ENCODE measurements around the gene MFAP4.

MFAP4 gene

GRCh38 chr17:19378416-19379360 lies 8.3 kb downstream of the MFAP4 start, which contains the start of gene MAPK7:
TSS of gene MAPK7 (plus strand) at chr17:19378498. CDS start at chr17:19378901, 403 bp downstream.
- DNase-seq (ENCODE audit: extremely low read depth, insufficient read length): no peak
- peak within 1 kb of the TSS; percentile 86 for H3K4me3 ChIP-seq (replicated peaks; ENCODE audit: low read depth, low read length)
- TF ChIP-seq CTCF (IDR thresholded peaks at IDR 0.05; ENCODE audit: insufficient read depth, low read length, poor library complexity, severe bottlenecking): no peak
- no peaks in the 10 kb centered on the region for H3K27me3 ChIP-seq (replicated peaks; ENCODE audit: control insufficient read depth, insufficient read depth, low read length)
- H3K36me3 ChIP-seq (ENCODE audit: control insufficient read depth, insufficient read depth, low read length): peaks cover 27% of the 10 kb centered on the region

GRCh38 chr17:19377602-19378415 lies 9.2 kb downstream of the MFAP4 start:
- DNase-seq (ENCODE audit: extremely low read depth, insufficient read length): peak; percentile 99
- no peak for TF ChIP-seq CTCF (IDR thresholded peaks at IDR 0.05; ENCODE audit: insufficient read depth, low read length, poor library complexity, severe bottlenecking)

GRCh38 chr17:19376811-19377210 lies 10.2 kb downstream of the MFAP4 start:
- Histone ChIP-seq H3K36me3 (ENCODE audit: control insufficient read depth, insufficient read depth, low read length) (peaks cover 12% of the 10 kb centered on the region), H3K27me3 (replicated peaks; ENCODE audit: control insufficient read depth, insufficient read depth, low read length) (no peaks in the 10 kb centered on the region), H3K4me3 (replicated peaks; ENCODE audit: low read depth, low read length) (peak overlapping the region; percentile 68)
- no peak for TF ChIP-seq CTCF (IDR thresholded peaks at IDR 0.05; ENCODE audit: insufficient read depth, low read length, poor library complexity, severe bottlenecking)
- no peak for DNase-seq (ENCODE audit: extremely low read depth, insufficient read length)

More at GRCh38 chr17:19377602-19378415, 9.2 kb downstream of the MFAP4 start:
- Histone ChIP-seq H3K36me3 (ENCODE audit: control insufficient read depth, insufficient read depth, low read length) (peaks cover 20% of the 10 kb centered on the region), H3K27me3 (replicated peaks; ENCODE audit: control insufficient read depth, insufficient read depth, low read length) (no peaks in the 10 kb centered on the region), H3K4me3 (replicated peaks; ENCODE audit: low read depth, low read length) (peak overlapping the region; percentile 86)

- TF ChIP-seq CTCF (IDR thresholded peaks at IDR 0.05; ENCODE audit: insufficient read depth, low read length, poor library complexity, severe bottlenecking): no peak
- H3K4me3 ChIP-seq (replicated peaks; ENCODE audit: low read depth, low read length): no peak overlapping the region
- peaks cover 5% of the 10 kb centered on the region for H3K36me3 ChIP-seq (ENCODE audit: control insufficient read depth, insufficient read depth, low read length)
- DNase-seq (ENCODE audit: extremely low read depth, insufficient read length): no peak
- no peaks in the 10 kb centered on the region for H3K27me3 ChIP-seq (replicated peaks; ENCODE audit: control insufficient read depth, insufficient read depth, low read length)
Observed at GRCh38 chr17:19375732-19376131, 11.3 kb downstream of the MFAP4 start.

GRCh38 chr17:19374136-19374535 lies 12.9 kb downstream of the MFAP4 start:
- Histone ChIP-seq H3K4me3 (replicated peaks; ENCODE audit: low read depth, low read length) (no peak overlapping the region), H3K27me3 (replicated peaks; ENCODE audit: control insufficient read depth, insufficient read depth, low read length) (no peaks in the 10 kb centered on the region), H3K36me3 (ENCODE audit: control insufficient read depth, insufficient read depth, low read length) (no peaks in the 10 kb centered on the region)
- DNase-seq (ENCODE audit: extremely low read depth, insufficient read length): no peak
- no peak for TF ChIP-seq CTCF (IDR thresholded peaks at IDR 0.05; ENCODE audit: insufficient read depth, low read length, poor library complexity, severe bottlenecking)

Data from GM06990 (cell line).